VCaP (cell line): Measurements from ENCODE around the gene PREB.

ENCODE experiments used
- H3K27ac ChIP-seq: fragments of 450-650 bp; 2 replicates; pipeline ENCODE4 v1.5.1; 2017
- TF ChIP-seq, protein P1 (sequence below): fragments of 450-650 bp; conservative IDR thresholded peaks from 2 replicates; pipeline ENCODE4 v1.5.1; 2017; ENCODE audit warnings: mild to moderate bottlenecking, moderate library complexity

Gene PREB

DNA sequence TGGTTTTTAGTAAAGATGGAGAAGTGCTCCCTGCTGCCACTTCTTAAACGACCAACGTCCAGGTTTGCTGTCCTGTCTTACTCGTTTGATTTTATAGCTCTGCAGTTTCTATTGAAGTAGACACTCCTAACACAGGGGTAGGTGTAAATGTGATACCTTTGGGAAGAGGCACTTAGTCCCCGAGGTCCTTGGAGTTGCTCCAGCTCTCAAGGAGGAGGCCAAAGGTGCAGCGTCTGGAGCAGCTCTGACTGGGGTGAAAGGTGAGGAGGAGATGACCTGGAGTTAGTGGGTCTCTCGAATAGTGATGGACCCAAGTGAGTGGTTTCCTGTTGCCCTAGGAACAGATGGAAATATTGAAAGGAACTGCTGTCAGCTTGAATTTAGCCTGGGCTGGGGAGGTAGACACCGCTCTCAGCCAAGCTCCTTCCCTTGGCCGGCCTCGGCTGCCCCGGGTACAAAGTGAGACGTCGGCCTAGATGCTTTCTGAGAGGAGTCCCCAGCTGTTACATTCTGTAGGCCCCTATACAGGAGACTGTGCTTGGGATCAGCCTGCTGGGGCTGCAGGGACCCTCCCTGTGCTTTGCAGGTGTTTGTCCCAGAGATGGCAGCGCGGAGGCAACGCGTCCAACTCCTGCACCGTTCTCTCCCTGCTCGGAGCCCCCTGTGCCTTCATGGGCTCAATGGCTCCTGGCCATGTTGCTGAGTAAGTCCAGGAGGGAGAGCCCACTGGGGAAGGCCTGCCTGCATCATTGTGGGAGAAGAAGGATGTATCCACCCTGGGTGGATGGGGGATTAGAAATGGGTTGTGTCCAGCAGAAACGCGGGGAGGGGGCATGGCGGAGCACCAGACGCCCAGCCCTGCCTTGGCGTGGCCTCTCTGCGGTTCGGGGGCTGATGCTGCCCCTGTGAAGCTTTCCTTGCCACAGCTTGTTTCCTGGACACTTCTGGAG is 42.4 kb downstream of the PREB start:
- TF ChIP-seq, protein P1, sequence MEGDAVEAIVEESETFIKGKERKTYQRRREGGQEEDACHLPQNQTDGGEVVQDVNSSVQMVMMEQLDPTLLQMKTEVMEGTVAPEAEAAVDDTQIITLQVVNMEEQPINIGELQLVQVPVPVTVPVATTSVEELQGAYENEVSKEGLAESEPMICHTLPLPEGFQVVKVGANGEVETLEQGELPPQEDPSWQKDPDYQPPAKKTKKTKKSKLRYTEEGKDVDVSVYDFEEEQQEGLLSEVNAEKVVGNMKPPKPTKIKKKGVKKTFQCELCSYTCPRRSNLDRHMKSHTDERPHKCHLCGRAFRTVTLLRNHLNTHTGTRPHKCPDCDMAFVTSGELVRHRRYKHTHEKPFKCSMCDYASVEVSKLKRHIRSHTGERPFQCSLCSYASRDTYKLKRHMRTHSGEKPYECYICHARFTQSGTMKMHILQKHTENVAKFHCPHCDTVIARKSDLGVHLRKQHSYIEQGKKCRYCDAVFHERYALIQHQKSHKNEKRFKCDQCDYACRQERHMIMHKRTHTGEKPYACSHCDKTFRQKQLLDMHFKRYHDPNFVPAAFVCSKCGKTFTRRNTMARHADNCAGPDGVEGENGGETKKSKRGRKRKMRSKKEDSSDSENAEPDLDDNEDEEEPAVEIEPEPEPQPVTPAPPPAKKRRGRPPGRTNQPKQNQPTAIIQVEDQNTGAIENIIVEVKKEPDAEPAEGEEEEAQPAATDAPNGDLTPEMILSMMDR: no peak
- H3K27ac ChIP-seq: no peak overlapping the region

DNA sequence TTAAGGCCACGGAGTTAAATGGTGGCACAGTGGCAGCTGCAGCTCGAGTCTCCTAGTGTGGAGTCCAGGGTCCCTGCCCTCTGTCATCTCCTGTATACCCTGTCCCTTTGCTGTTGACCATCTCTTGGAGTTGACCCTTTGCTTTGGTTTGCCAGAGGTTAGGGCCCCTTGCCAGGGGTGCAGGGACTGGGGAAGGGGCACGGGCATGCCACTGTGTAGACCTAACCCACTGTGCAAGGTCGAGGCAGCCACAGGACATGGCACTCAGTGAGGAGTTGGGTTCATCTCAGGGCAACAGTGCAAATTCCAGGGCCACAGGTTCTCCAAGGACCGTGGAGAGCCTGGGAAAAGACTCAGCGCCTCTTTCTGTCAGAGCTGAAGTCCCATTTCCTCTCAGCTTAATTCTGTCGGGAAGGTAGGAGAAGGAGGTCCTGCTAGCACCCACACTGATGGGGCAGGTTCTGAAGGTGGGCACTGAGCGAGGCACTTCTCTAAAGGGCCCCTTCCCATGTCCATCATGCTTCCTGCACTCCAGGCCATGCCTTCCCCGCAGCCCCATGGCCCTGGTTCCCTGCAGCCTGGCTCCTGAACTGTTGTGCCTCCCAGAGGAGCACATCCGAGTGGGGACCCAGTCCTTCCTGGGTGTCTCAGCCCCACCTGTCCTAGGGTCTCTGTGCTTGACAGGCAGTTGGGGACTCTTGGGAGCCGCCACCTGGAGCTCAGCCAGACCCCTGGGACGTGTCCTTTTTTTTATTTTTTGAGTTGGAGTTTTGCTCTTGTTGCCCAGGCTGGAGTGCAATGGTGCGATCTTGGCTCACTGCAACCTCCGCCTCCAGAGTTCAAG is 45.1 kb downstream of the PREB start:
- H3K27ac ChIP-seq: no peak overlapping the region
- TF ChIP-seq, protein P1: no peak

DNA sequence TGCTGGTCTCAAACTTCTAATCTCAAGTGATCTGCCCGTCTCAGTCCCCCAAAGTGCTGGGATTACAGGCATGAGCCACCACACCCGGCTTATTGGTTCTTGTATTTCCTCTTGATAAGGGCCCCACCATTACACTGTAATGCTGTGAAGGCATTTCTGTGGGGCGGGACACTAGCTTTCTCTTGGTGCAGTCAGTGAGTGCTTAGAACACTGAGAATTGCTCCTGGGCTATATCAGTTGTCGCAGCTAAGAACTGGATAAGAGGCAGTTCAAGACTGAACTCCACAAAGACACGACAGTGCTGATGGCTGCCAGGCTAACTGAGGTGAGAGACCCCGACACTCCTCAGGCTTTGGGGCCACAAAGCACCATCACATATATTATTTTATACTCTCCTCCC is 45.8 kb downstream of the PREB start:
- no peak overlapping the region for H3K27ac ChIP-seq

DNA sequence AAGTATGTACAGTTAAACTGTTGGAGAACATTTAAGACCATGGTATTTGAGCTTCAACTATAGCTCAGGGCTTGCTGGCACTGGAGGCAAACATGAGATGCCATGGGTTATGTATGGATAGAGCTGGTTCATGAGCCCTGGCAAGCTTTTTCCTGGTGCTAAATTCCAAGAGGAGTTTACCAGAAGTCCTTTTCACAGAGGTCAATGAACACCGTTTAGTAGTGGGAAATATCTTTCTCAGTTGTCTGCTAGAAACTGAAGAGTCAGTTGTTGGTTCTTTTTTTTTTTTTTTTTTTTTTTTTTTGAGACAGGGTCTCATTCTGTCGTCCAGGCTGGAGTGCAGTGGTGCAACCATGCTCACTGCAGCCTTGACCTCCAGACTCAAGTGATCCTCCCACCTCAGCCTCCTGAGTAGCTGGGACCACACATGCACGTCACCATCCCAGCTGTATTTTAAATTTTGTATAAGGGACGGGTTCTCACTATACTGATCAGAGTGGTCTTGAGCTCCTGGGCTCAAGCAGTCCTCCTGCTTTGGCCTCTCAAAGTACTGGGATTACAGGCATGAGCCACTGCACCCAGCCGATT is 46.5 kb downstream of the PREB start:
- TF ChIP-seq, protein P1: no peak
- H3K27ac ChIP-seq: no peak overlapping the region

More for the DNA sequence above, 45.8 kb downstream of the PREB start:
- TF ChIP-seq, protein P1: no peak

DNA sequence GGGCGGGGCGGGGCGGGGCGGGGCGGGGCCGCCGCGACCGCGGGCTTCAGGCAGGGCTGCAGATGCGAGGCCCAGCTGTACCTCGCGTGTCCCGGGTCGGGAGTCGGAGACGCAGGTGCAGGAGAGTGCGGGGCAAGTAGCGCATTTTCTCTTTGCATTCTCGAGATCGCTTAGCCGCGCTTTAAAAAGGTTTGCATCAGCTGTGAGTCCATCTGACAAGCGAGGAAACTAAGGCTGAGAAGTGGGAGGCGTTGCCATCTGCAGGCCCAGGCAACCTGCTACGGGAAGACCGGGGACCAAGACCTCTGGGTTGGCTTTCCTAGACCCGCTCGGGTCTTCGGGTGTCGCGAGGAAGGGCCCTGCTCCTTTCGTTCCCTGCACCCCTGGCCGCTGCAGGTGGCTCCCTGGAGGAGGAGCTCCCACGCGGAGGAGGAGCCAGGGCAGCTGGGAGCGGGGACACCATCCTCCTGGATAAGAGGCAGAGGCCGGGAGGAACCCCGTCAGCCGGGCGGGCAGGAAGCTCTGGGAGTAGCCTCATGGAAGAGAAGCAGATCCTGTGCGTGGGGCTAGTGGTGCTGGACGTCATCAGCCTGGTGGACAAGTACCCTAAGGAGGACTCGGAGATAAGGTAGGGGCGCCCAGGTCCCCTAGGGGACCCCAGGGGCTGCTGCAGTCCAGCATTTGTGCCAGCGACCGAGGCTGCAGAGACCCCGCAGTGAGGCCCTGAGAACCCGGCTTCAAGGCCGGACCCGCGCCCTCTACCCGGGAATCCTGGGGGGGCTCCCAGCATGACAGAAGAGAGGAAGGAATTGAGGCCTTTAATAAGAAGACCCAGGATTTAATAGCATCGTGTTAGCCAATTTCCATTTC is 47.5 kb downstream of the PREB start, which contains the start of gene KHK:
Gene KHK (plus strand): TSS at position 49 of the 870 bp plus-strand sequence. CDS start 488 bp downstream, at position 537.
- TF ChIP-seq, protein P1: peak; percentile 43

DNA sequence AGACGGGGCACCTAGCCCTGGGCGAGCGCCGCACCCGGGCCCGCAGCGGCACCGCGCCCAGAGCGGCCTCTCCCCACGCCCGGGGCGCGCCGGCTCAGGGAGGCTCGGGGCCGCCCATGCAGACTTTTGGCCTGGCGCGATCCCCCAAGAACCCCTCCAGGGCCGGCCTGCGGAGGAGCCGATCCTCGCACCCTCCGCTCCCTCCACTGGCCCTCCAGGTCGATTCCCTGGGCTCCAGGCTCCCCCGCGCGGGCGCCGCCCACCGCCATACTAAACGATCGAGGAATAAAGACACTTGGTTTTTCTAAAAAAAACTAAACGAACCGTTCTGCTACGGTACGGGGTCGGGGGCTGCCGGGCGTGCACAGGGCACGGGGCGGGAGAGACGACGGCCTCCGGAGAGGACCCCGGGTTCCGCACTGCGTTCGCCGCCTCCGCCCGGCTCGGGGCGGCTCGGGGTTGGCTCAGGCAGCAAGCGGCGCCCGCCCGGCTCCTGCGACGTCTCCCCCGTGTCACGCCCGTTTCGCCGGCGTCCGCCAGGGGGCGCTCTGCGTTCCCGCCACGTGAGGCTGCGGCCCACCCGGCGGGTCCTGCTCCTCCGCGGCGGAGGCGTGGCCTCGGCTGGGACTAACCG is 48.2 kb downstream of the PREB start:
- H3K27ac ChIP-seq: peak overlapping the region; percentile 73
- TF ChIP-seq, protein P1: peak; percentile 96

More for the DNA sequence above, 47.5 kb downstream of the PREB start, which contains the start of gene KHK:
- peak within 1 kb of the TSS; percentile 73 for H3K27ac ChIP-seq
